Measurements from ENCODE around the gene ORM2. TPM values are rescaled to one million over a fixed set of nuclear protein-coding genes. Genes with fewer than 3 reads are reported as not detected.
A peak's percentile ranks its signal among the peaks of the same experiment; 100 is the strongest.

ORM2 gene
- total and polyA plus RNA-seq, 2 of the 8 experiments (the other 6 are each of a cell fraction or from before 2014, with no cell fraction given) = 1.3 TPM; not detected in 1

DNA sequence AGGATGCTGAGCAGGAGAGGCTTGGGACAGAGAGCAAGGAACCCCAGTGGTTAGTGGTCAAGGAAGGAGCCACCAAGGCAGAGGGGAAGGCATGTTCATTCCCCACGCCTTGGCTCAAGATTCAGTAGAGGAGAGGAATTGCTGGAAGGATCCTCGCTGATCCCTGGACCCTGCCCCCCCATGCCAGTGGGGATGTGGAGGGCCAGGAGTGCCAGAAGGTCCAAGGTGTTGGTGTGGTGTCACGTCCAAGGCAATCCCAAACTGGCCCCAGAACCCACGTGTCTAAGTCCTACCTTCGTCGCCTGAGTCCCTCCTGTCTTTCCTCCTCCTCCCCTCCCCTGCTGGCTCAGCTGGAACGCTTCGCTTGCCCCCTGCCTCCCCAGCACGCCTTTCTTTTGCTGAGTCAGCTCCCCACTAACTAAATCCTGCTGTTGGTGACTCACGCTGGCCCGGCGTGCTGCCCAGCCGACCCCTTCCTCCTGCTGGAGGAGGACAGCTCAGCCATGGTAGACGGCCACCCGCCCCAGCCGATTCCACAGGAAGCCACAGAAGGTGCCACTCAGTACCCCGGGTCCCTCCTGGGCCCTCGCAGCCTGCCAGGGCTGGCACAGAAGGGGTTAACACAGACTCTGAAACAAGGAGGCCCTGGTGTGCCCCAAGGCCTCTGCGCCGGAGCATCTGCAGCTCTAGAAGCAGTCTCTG is 44.4 kb upstream of the ORM2 start:
- Histone ChIP-seq H3K4ac (replicated peaks; ENCODE audit: insufficient read length, low read depth, low read length) (no peak overlapping the region), H4K8ac (ENCODE audit: extremely low read depth, insufficient read depth, low read length) (no peak overlapping the region), H2BK20ac (ENCODE audit: low read length) (no peak overlapping the region), H3K9ac (replicated peaks in 1 of 4; ENCODE audit: extremely low read depth in 1 of 4, low read depth in 3 of 4, low read length in 3 of 4) (no peak overlapping the region), H4K20me1 (replicated peaks in 1 of 2; ENCODE audit: control insufficient read depth in 1 of 2, insufficient read depth in 2 of 2, low read length in 2 of 2) (peaks cover 0 to 1% of the 10 kb centered on the region in 2 experiments), H2BK120ac (replicated peaks; ENCODE audit: low read depth, low read length) (no peak overlapping the region), H4K91ac (replicated peaks; ENCODE audit: insufficient read length, low read length) (no peak overlapping the region), H3K18ac (ENCODE audit: extremely low read depth, low read length) (no peak overlapping the region; the same call in 1 of the 2 replicates), H3K79me2 (ENCODE audit: control insufficient read depth in 1 of 2, insufficient read depth in 2 of 2, low read length in 2 of 2) (no peaks in the 10 kb centered on the region), H3K4me1 (replicated peaks in 1 of 4; ENCODE audit: control insufficient read depth in 3 of 4, insufficient read depth in 4 of 4, low read length in 3 of 4) (peaks cover 0 to 20% (median 4%) of the 10 kb centered on the region in 4 experiments; a peak in 5 of 7 replicates), H4K5ac (ENCODE audit: insufficient read length, low read depth, low read length) (no peak overlapping the region), H3K4me2 (ENCODE audit: insufficient read depth in 1 of 2, low read depth in 2 of 2, low read length in 2 of 2) (no peak overlapping the region), H3K36me3 (ENCODE audit: control insufficient read depth in 2 of 4, insufficient read depth in 4 of 4, low read length in 3 of 4) (peaks cover 0 to 4% (median 0%) of the 10 kb centered on the region in 4 experiments; a peak in 1 of 8 replicates), H3K79me1 (ENCODE audit: low read depth, low read length) (no peaks in the 10 kb centered on the region), H3K23me2 (ENCODE audit: low read depth, low read length) (no peaks in the 10 kb centered on the region), H3K4me3 (ENCODE audit: extremely low read depth in 1 of 4, insufficient read depth in 2 of 4, low read depth in 3 of 4, low read length in 4 of 4) (no peak overlapping the region), H3K9me3 (ENCODE audit: insufficient read depth in 2 of 2, low read depth in 1 of 2, low read length in 1 of 2) (no peaks in the 10 kb centered on the region), H3K27me3 (replicated peaks in 1 of 4; ENCODE audit: control insufficient read depth in 3 of 4, extremely low read depth in 1 of 4, insufficient read depth in 3 of 4, low read length in 3 of 4) (no peaks in the 10 kb centered on the region), H3K23ac (ENCODE audit: insufficient read length) (no peak overlapping the region), H2BK15ac (ENCODE audit: low read length) (no peak overlapping the region), H3K14ac (ENCODE audit: insufficient read length) (no peak overlapping the region), H3K56ac (replicated peaks; ENCODE audit: insufficient read length, low read depth, low read length) (no peak overlapping the region), H3K27ac (ENCODE audit: low read depth, low read length) (no peak overlapping the region), H2BK5ac (ENCODE audit: low read depth, low read length) (no peak overlapping the region), H2BK12ac (ENCODE audit: low read depth, low read length) (no peak overlapping the region), H2AFZ (ENCODE audit: low read length) (no peak overlapping the region), H2AK5ac (ENCODE audit: low read depth, low read length) (no peak overlapping the region)
- CTCF ChIA-PET (ENCODE audit: partially characterized antibody) = interaction anchor here (0.6 to 2.9 kb wide), 10 partner anchors 8 to 202 kb away, joined by 3 to 20 read pairs (median 5); partner anchors contain the start of genes COL27A1 and KIF12
- no peak for FAIRE-seq
- no peak for DNase-seq (ENCODE audit: low read depth in 1 of 2, low spot score in 2 of 2)
- peak; percentile 91 for TF ChIP-seq BACH1 (IDR thresholded peaks at IDR 0.05; ENCODE audit: low read length)
- no peak for TF ChIP-seq KDM4A (IDR thresholded peaks at IDR 0.05; ENCODE audit: low read depth, low read length, severe bottlenecking)
- peak; percentile 87; the same call in 1 of the 2 replicates for TF ChIP-seq MAFK (IDR thresholded peaks at IDR 0.05; ENCODE audit: low read depth, low read length)
- WGBS, 2 experiments (ENCODE audit: extremely low coverage in 1 of 2, insufficient coverage in 1 of 2, insufficient read length in 1 of 2, insufficient replicate concordance in 2 of 2, low coverage in 1 of 2, low lambda C conversion rate in 2 of 2, missing lambda C conversion rate in 1 of 2) = 81% methylated on average over 18 of the region's 20 CpGs; no CpG with 5 or more reads in 1 of the 2 experiments
- POLR2A ChIA-PET (ENCODE audit: partially characterized antibody) = no interaction called here
